ENCODE data around the gene LINGO3. TPM values are rescaled to one million over a fixed set of nuclear protein-coding genes. Genes with fewer than 3 reads are reported as not detected.

LINGO3 gene
- total and polyA plus RNA-seq, 10 of the 15 experiments (the other 5 are each of a cell fraction or from before 2014, with no cell fraction given): 0.09 to 2.0 (median 0.40) TPM; not detected in 5

DNA sequence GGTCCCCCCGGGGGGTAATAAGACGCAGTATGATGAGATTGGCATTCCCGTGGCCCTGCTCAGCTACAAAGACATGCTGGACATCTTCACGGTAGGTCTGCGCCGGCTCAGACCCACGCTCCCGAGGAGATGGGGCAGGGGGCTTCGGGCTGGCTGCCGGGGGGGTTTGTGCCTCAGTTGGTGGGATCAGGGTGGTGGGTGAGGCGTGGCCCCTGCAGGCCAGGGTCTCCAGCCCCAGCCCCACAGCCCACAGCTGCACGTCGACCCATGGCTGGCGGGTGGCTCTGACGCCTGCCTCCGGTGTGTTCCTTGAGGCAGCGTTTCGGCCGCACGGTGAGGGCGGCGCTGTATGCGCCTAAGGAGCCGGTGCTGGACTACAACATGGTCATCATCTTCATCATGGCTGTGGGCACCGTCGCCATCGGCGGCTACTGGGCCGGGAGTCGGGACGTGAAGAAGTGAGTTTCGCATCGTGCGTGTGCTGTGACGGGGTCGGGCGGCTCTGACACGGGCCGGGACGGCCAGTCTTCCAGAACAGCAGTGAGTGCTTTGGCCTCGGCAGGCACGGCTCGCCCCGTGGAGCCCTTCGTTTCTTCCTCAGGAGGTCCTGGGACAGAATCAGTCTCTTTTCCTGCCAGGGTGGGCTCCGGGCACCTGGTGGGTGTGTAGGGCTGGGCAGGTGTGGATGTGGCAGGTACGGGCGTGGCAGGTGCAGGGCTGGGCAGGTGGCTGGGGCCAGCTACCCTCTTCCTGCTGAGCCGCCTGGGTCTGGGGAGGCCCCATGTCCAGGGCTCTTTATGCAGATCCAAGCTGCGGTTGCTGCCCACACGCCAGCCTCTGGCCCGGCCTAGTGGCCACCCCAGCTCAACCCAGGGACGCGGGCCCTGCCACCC is 31.0 kb upstream of the LINGO3 start:
- no peak overlapping the region for H3K4me3 ChIP-seq
- peaks cover 0 to 10% of the 10 kb centered on the region in 2 experiments; a peak in 3 of 4 replicates for H3K36me3 ChIP-seq (ENCODE audit: control insufficient read depth in 2 of 2, insufficient read depth in 2 of 2, low read length in 1 of 2)
- H3K79me2 ChIP-seq (ENCODE audit: control insufficient read depth, insufficient read depth, low read length): peaks cover 6% of the 10 kb centered on the region
- no peak for DNase-seq (ENCODE audit: low read depth, low spot score)
- no peak overlapping the region for H2AFZ ChIP-seq (ENCODE audit: control insufficient read depth, low read depth, low read length)
- no peak overlapping the region for H3K4me2 ChIP-seq (ENCODE audit: control insufficient read depth, insufficient read depth)
- no peak overlapping the region for H3K27ac ChIP-seq (ENCODE audit: control insufficient read depth, insufficient read depth)
- RAD21 ChIA-PET (ENCODE audit: unreplicated experiment): no interaction called here
- WGBS (ENCODE audit: insufficient coverage, insufficient replicate concordance, low lambda C conversion rate, missing lambda C conversion rate): 95% methylated on average over 53 of the region's 54 CpGs
- H3K9ac ChIP-seq (ENCODE audit: control insufficient read depth, insufficient read depth, low read length): no peak overlapping the region
- no peak for FAIRE-seq
- H3K4me1 ChIP-seq (ENCODE audit: control insufficient read depth, insufficient read depth, low read length): no peaks in the 10 kb centered on the region
- no peaks in the 10 kb centered on the region for H3K27me3 ChIP-seq (replicated peaks in 1 of 2; ENCODE audit: control insufficient read depth in 2 of 2, insufficient read depth in 2 of 2, low read length in 1 of 2)
- ATAC-seq: no peak
- no peaks in the 10 kb centered on the region for H4K20me1 ChIP-seq (ENCODE audit: control insufficient read depth, insufficient read depth)
- no peaks in the 10 kb centered on the region; the same call in 2 of the 3 replicates for H3K9me3 ChIP-seq (replicated peaks; ENCODE audit: control insufficient read depth, insufficient read depth, low read length)
- BruUV-seq (replicated peaks): no TSS peak
- intact Hi-C loops (cut with micrococcal nuclease; ENCODE audit: unreplicated experiment) (no loop called here), in situ Hi-C loops (cut with MboI) (no loop called here)
- TF ChIP-seq POLR2AphosphoS5 (IDR thresholded peaks at IDR 0.05; ENCODE audit: low read length): no peak
- TF ChIP-seq NR2C1 (IDR thresholded peaks at IDR 0.05): no peak
- TF ChIP-seq RELA (IDR thresholded peaks at IDR 0.05; ENCODE audit: borderline replicate concordance, partially characterized antibody): no peak
- TF ChIP-seq NRF1 (conservative IDR thresholded peaks at IDR 0.05; ENCODE audit: low read depth, low read length): no peak
- no peak for TF ChIP-seq HDAC2 (IDR thresholded peaks at IDR 0.05)
- TF ChIP-seq ZNF217 (IDR thresholded peaks at IDR 0.05): no peak
- TF ChIP-seq POLR2AphosphoS2 (IDR thresholded peaks at IDR 0.05; ENCODE audit: low read depth, low read length): no peak
- TF ChIP-seq MYB (IDR thresholded peaks at IDR 0.05; ENCODE audit: borderline replicate concordance, low read depth, low read length): no peak
- TF ChIP-seq, protein P1, sequence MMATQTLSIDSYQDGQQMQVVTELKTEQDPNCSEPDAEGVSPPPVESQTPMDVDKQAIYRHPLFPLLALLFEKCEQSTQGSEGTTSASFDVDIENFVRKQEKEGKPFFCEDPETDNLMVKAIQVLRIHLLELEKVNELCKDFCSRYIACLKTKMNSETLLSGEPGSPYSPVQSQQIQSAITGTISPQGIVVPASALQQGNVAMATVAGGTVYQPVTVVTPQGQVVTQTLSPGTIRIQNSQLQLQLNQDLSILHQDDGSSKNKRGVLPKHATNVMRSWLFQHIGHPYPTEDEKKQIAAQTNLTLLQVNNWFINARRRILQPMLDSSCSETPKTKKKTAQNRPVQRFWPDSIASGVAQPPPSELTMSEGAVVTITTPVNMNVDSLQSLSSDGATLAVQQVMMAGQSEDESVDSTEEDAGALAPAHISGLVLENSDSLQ (IDR thresholded peaks at IDR 0.05): no peak
- TF ChIP-seq, protein P2, sequence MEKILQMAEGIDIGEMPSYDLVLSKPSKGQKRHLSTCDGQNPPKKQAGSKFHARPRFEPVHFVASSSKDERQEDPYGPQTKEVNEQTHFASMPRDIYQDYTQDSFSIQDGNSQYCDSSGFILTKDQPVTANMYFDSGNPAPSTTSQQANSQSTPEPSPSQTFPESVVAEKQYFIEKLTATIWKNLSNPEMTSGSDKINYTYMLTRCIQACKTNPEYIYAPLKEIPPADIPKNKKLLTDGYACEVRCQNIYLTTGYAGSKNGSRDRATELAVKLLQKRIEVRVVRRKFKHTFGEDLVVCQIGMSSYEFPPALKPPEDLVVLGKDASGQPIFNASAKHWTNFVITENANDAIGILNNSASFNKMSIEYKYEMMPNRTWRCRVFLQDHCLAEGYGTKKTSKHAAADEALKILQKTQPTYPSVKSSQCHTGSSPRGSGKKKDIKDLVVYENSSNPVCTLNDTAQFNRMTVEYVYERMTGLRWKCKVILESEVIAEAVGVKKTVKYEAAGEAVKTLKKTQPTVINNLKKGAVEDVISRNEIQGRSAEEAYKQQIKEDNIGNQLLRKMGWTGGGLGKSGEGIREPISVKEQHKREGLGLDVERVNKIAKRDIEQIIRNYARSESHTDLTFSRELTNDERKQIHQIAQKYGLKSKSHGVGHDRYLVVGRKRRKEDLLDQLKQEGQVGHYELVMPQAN (conservative IDR thresholded peaks at IDR 0.05): no peak
- no peak for TF ChIP-seq FOXM1 (IDR thresholded peaks at IDR 0.05; ENCODE audit: low read depth, low read length)
- SMC1A ChIA-PET (ENCODE audit: uncharacterized antibody, unreplicated experiment): no interaction called here
- CTCF ChIA-PET: no interaction called here
- POLR2A ChIA-PET: no interaction called here

Measured in GM12878 (cell line).